ENCODE data around the gene MRPS27. TPM values are rescaled to one million over a fixed set of nuclear protein-coding genes. Genes with fewer than 3 reads are reported as not detected.

MRPS27 gene
- total RNA-seq, 1 donor from 2014 or later = 88.2 TPM

DNA sequence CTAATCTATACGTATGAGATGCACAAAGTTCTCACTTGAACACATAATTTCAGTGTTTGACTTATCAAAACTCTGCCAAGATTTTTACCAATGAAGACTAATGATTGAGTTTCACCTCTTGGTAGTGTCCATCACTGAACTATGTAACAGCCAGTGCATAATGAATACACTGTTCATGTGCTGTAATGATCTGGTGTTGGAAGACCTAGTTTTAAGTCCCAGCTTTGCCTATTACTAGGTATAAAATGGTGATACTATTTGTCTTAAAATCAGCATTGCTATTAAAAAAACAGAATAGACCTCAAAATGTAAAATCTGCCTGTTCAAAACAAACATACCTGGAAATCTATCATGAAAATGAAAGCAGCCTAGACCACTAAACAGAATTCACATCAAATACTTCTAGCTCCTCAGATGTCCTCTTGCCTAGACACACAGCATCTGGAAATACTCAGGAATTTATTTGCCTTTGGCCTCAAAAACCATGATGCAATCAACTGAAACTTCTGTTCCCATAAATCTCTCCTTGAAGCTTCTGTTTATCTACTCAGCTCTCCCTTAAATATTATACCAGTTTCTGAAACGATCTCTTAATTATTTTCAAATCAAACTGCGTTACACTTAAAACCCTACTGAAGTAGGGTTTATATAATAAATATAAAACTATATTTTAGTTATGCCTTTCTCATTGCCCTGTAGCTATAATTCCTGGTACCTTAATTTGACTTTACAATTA is 38.1 kb downstream of the MRPS27 start:
- Mint-ChIP-seq H3K4me1 (ENCODE audit: low read depth) (peaks cover 6% of the 10 kb centered on the region), H3K27ac (no peak overlapping the region), H3K36me3 (ENCODE audit: low read depth) (peaks cover 30% of the 10 kb centered on the region), H3K9me3 (no peaks in the 10 kb centered on the region), H3K4me3 (no peak overlapping the region), H3K27me3 (ENCODE audit: insufficient read depth) (no peaks in the 10 kb centered on the region)
- intact Hi-C loops (cut with micrococcal nuclease) = no loop called here
- DNase-seq (ENCODE audit: low spot score) = no peak

- peaks cover 32% of the 10 kb centered on the region for H3K36me3 Mint-ChIP-seq (ENCODE audit: low read depth)
- intact Hi-C loops (cut with micrococcal nuclease) = no loop called here
- no peaks in the 10 kb centered on the region for H3K9me3 Mint-ChIP-seq
- no peak overlapping the region for H3K4me3 Mint-ChIP-seq
- DNase-seq (ENCODE audit: low spot score) = no peak
- peaks cover 6% of the 10 kb centered on the region for H3K4me1 Mint-ChIP-seq (ENCODE audit: low read depth)
- no peak overlapping the region for H3K27ac Mint-ChIP-seq
- no peaks in the 10 kb centered on the region for H3K27me3 Mint-ChIP-seq (ENCODE audit: insufficient read depth)
Observed at GRCh38 chr5:72281430-72281763, 38.6 kb downstream of the MRPS27 start.

DNA sequence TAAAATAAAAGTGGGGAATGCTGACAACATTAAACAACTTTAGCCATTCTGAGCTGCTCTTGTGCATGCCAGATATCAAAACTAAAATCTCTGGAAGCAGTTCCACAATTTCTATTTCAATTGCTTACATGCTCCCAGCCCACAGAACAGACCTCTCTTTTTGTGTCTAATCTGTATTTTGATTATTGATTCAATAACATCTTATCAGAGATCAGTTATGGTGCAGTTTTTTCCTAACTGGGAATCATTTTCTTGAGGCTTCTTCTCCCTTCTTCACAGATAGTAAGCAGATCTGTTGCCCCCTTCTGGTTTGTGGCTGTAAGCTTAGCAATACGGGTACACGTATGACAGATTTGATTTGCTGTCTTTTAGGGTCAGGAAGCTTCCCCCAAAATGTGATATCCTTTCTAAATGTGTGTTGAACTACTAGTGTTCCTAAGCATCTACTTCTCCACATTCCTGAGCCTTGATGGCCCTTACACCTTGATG is 39.4 kb downstream of the MRPS27 start:
- no peak for DNase-seq (ENCODE audit: low spot score)
- no peak overlapping the region for H3K4me3 Mint-ChIP-seq
- intact Hi-C loops (cut with micrococcal nuclease) = no loop called here
- H3K36me3 Mint-ChIP-seq (ENCODE audit: low read depth) = peaks cover 33% of the 10 kb centered on the region
- H3K27ac Mint-ChIP-seq = no peak overlapping the region
- H3K9me3 Mint-ChIP-seq = no peaks in the 10 kb centered on the region
- no peaks in the 10 kb centered on the region for H3K27me3 Mint-ChIP-seq (ENCODE audit: insufficient read depth)
- H3K4me1 Mint-ChIP-seq (ENCODE audit: low read depth) = peaks cover 6% of the 10 kb centered on the region

DNA sequence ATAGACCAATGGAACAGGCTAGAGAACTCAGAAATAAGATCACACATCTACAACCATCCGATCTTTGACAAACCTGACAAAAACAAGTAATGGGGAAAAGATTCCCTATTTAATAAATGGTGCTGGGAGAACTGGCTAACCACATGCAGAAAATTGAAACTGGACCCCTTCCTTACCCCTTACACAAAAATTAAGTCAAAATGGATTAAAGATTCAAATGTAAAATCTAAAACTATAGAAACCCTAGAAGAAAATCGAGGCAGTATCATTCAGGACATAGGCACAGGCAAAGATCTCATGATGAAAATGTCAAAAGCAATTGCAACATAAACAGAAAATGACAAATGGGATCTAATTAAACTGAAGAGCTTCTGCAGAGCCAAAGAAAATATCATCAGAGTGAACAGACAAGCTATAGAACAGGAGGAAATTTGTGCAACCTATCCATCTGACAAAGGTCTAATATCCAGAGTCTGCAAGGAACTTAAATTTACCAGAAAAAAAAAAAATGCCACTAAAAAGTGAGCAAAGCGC is 43.8 kb downstream of the MRPS27 start:
- no peak for DNase-seq (ENCODE audit: low spot score)
- Mint-ChIP-seq H3K4me1 (ENCODE audit: low read depth) (no peaks in the 10 kb centered on the region), H3K4me3 (no peak overlapping the region), H3K36me3 (ENCODE audit: low read depth) (peaks cover 19% of the 10 kb centered on the region), H3K27ac (no peak overlapping the region), H3K27me3 (ENCODE audit: insufficient read depth) (no peaks in the 10 kb centered on the region), H3K9me3 (no peaks in the 10 kb centered on the region)
- intact Hi-C loops (cut with micrococcal nuclease) = no loop called here

GRCh38 chr5:72273547-72273946 is 46.5 kb downstream of the MRPS27 start:
- intact Hi-C loops (cut with micrococcal nuclease) = no loop called here

GRCh38 chr5:72272398-72272797 is 47.6 kb downstream of the MRPS27 start:
- H3K36me3 Mint-ChIP-seq (ENCODE audit: low read depth) = peaks cover 6% of the 10 kb centered on the region
- no peaks in the 10 kb centered on the region for H3K9me3 Mint-ChIP-seq
- H3K4me3 Mint-ChIP-seq = no peak overlapping the region
- H3K4me1 Mint-ChIP-seq (ENCODE audit: low read depth) = no peaks in the 10 kb centered on the region
- no peak for DNase-seq (ENCODE audit: low spot score)
- intact Hi-C loops (cut with micrococcal nuclease) = no loop called here
- no peak overlapping the region for H3K27ac Mint-ChIP-seq
- no peaks in the 10 kb centered on the region for H3K27me3 Mint-ChIP-seq (ENCODE audit: insufficient read depth)

More at GRCh38 chr5:72273547-72273946, 46.5 kb downstream of the MRPS27 start:
- H3K36me3 Mint-ChIP-seq (ENCODE audit: low read depth) = peaks cover 12% of the 10 kb centered on the region
- H3K27ac Mint-ChIP-seq = no peak overlapping the region
- no peaks in the 10 kb centered on the region for H3K9me3 Mint-ChIP-seq
- no peak for DNase-seq (ENCODE audit: low spot score)
- no peaks in the 10 kb centered on the region for H3K27me3 Mint-ChIP-seq (ENCODE audit: insufficient read depth)
- H3K4me3 Mint-ChIP-seq = no peak overlapping the region
- no peaks in the 10 kb centered on the region for H3K4me1 Mint-ChIP-seq (ENCODE audit: low read depth)

- Mint-ChIP-seq H3K27me3 (ENCODE audit: insufficient read depth) (no peaks in the 10 kb centered on the region), H3K4me1 (ENCODE audit: low read depth) (no peaks in the 10 kb centered on the region), H3K36me3 (ENCODE audit: low read depth) (peaks cover 4% of the 10 kb centered on the region), H3K9me3 (no peaks in the 10 kb centered on the region), H3K27ac (no peak overlapping the region), H3K4me3 (no peak overlapping the region)
- no peak for DNase-seq (ENCODE audit: low spot score)
- intact Hi-C loops (cut with micrococcal nuclease) = no loop called here
Observed at GRCh38 chr5:72271702-72272101, 48.3 kb downstream of the MRPS27 start.

DNA sequence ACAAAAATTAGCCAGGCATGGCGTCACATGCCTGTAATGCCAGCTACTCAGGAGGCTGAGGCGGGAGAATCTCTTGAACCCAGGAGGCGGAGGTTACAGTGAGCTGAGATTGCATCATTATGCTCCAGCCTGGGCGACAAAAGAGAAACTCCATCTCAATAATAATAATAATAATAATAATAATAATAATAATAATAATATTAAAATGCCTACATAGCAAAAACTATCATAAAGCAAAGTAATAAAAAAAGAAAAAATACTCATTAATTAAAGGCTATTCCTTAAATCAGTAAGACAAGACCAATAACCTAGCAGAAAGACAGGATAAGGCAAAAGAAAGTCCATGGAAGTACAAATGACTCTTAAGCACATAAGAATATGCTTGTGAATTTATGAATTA is 50.0 kb downstream of the MRPS27 start:
- Mint-ChIP-seq H3K36me3 (ENCODE audit: low read depth) (peaks cover 2% of the 10 kb centered on the region), H3K27me3 (ENCODE audit: insufficient read depth) (no peaks in the 10 kb centered on the region), H3K4me1 (ENCODE audit: low read depth) (no peaks in the 10 kb centered on the region), H3K9me3 (no peaks in the 10 kb centered on the region), H3K27ac (no peak overlapping the region), H3K4me3 (no peak overlapping the region)
- intact Hi-C loops (cut with micrococcal nuclease) = no loop called here
- DNase-seq (ENCODE audit: low spot score) = no peak

GRCh38 chr5:72269411-72269780 is 50.6 kb downstream of the MRPS27 start:
- H3K4me3 Mint-ChIP-seq = no peak overlapping the region
- H3K27ac Mint-ChIP-seq = no peak overlapping the region
- peaks cover 2% of the 10 kb centered on the region for H3K36me3 Mint-ChIP-seq (ENCODE audit: low read depth)
- H3K4me1 Mint-ChIP-seq (ENCODE audit: low read depth) = no peaks in the 10 kb centered on the region
- no peaks in the 10 kb centered on the region for H3K9me3 Mint-ChIP-seq
- no peaks in the 10 kb centered on the region for H3K27me3 Mint-ChIP-seq (ENCODE audit: insufficient read depth)
- DNase-seq (ENCODE audit: low spot score) = no peak
- intact Hi-C loops (cut with micrococcal nuclease) = loop anchor here (1.0 kb wide), 1 partner anchor 131 kb away; no protein-coding TSS in a partner anchor

GRCh38 chr5:72268753-72269410 is 51.2 kb downstream of the MRPS27 start:
- Mint-ChIP-seq H3K4me1 (ENCODE audit: low read depth) (no peaks in the 10 kb centered on the region), H3K9me3 (no peaks in the 10 kb centered on the region), H3K4me3 (no peak overlapping the region), H3K27ac (no peak overlapping the region), H3K27me3 (ENCODE audit: insufficient read depth) (no peaks in the 10 kb centered on the region), H3K36me3 (ENCODE audit: low read depth) (peaks cover 2% of the 10 kb centered on the region)
- intact Hi-C loops (cut with micrococcal nuclease) = loop anchor here (1.0 kb wide), 1 partner anchor 131 kb away; no protein-coding TSS in a partner anchor
- peak; percentile 4 for DNase-seq (ENCODE audit: low spot score)

DNA sequence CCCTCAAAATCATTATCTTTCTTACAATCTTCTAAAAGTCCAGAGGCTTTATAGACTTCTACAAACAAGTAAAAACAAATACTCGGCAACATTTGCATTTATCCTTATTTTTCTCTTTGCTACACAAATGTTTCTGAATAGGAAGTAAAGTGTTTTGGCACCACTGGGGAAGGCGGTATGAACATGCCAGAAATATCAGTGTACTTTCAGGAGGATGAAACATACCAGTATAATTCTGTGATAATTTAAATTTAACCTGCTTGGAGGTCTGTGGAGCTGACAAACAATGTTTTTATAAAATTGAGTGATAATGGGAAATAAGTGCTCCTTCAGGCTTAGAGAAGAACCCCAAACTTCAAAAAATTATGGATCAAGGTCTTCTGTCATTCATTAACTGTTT is 51.8 kb downstream of the MRPS27 start:
- intact Hi-C loops (cut with micrococcal nuclease) = no loop called here
- no peak overlapping the region for H3K27ac Mint-ChIP-seq
- H3K36me3 Mint-ChIP-seq (ENCODE audit: low read depth) = peaks cover 2% of the 10 kb centered on the region
- no peak for DNase-seq (ENCODE audit: low spot score)
- no peak overlapping the region for H3K4me3 Mint-ChIP-seq
- no peaks in the 10 kb centered on the region for H3K27me3 Mint-ChIP-seq (ENCODE audit: insufficient read depth)
- no peaks in the 10 kb centered on the region for H3K4me1 Mint-ChIP-seq (ENCODE audit: low read depth)
- H3K9me3 Mint-ChIP-seq = no peaks in the 10 kb centered on the region

DNA sequence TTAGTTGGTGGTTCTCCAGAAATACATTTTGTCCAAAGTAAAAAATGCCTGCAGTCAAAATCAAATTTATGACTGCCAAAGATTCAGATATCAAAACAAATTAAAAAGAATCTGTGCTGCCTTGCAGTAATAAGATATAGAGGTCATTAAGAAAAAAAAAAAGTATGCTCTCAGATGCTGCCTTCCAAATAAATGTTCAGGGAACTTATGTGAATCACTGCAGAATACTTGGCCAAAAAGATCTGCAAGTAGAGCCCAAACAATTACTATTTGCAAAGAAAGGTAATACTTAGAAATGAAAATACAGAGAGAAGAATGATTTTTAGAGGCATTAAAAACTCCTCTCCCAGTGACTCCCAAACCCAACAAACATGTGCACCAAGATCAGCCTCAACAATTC is 52.4 kb downstream of the MRPS27 start:
- Mint-ChIP-seq H3K27me3 (ENCODE audit: insufficient read depth) (no peaks in the 10 kb centered on the region), H3K4me3 (no peak overlapping the region), H3K9me3 (no peaks in the 10 kb centered on the region), H3K4me1 (ENCODE audit: low read depth) (no peaks in the 10 kb centered on the region), H3K27ac (no peak overlapping the region), H3K36me3 (ENCODE audit: low read depth) (peaks cover 2% of the 10 kb centered on the region)
- no peak for DNase-seq (ENCODE audit: low spot score)
- intact Hi-C loops (cut with micrococcal nuclease) = no loop called here

GRCh38 chr5:72266862-72267261 is 53.2 kb downstream of the MRPS27 start:
- Mint-ChIP-seq H3K36me3 (ENCODE audit: low read depth) (peaks cover 2% of the 10 kb centered on the region), H3K4me3 (no peak overlapping the region), H3K27me3 (ENCODE audit: insufficient read depth) (no peaks in the 10 kb centered on the region), H3K4me1 (ENCODE audit: low read depth) (no peaks in the 10 kb centered on the region), H3K27ac (no peak overlapping the region), H3K9me3 (no peaks in the 10 kb centered on the region)
- intact Hi-C loops (cut with micrococcal nuclease) = no loop called here
- DNase-seq (ENCODE audit: low spot score) = no peak

Data from activated T-helper 1 cell treated with anti-CD3 and anti-CD28 coated beads, Interleukin-12 subunit alpha, Interleukin-12 subunit beta, Interleukin-2, Interleukin-4 antibody, amounts not matched to agents 30 ng/mL and 10 ng/mL and 1 ng/mL, durations not matched to agents 14 hours and 24 hours and 36 hours (primary cell).